ENCODE results near the gene ASB1.
"Not testable (repeated sequence)": the region's sequence is repeated elsewhere in the genome, so short reads cannot be mapped to it uniquely, and the experiment has no call there.

Gene ASB1

GRCh38 chr2:238442257-238442656 lies 15.5 kb downstream of the ASB1 start:
- DNase-seq (ENCODE audit: low read depth, low spot score), result not testable (repeated sequence)

- no peak for DNase-seq (ENCODE audit: low read depth, low spot score)
Measured at GRCh38 chr2:238444242-238444641, 17.5 kb downstream of the ASB1 start.

GRCh38 chr2:238445409-238446190 lies 18.9 kb downstream of the ASB1 start:
- DNase-seq (ENCODE audit: low read depth, low spot score), result no peak

GRCh38 chr2:238446371-238446770 lies 19.6 kb downstream of the ASB1 start:
- DNase-seq (ENCODE audit: low read depth, low spot score), result no peak

GRCh38 chr2:238448031-238448955 lies 21.6 kb downstream of the ASB1 start:
- no peak for DNase-seq (ENCODE audit: low read depth, low spot score)

GRCh38 chr2:238449241-238449640 lies 22.5 kb downstream of the ASB1 start:
- no peak for DNase-seq (ENCODE audit: low read depth, low spot score)

GRCh38 chr2:238449909-238450417 lies 23.2 kb downstream of the ASB1 start:
- DNase-seq (ENCODE audit: low read depth, low spot score), result no peak

GRCh38 chr2:238450440-238450861 lies 23.7 kb downstream of the ASB1 start:
- DNase-seq (ENCODE audit: low read depth, low spot score), result no peak

- DNase-seq (ENCODE audit: low read depth, low spot score), result no peak
Measured at GRCh38 chr2:238453842-238454241, 27.1 kb downstream of the ASB1 start.

GRCh38 chr2:238456449-238456848 lies 29.7 kb downstream of the ASB1 start:
- DNase-seq (ENCODE audit: low read depth, low spot score), result no peak

- no peak for DNase-seq (ENCODE audit: low read depth, low spot score)
Measured at GRCh38 chr2:238456970-238457926, 30.5 kb downstream of the ASB1 start.

- no peak for DNase-seq (ENCODE audit: low read depth, low spot score)
Measured at GRCh38 chr2:238457927-238458324, 31.2 kb downstream of the ASB1 start.

- no peak for DNase-seq (ENCODE audit: low read depth, low spot score)
Measured at GRCh38 chr2:238458651-238459050, 31.9 kb downstream of the ASB1 start.

GRCh38 chr2:238459081-238459629 lies 32.4 kb downstream of the ASB1 start:
- no peak for DNase-seq (ENCODE audit: low read depth, low spot score)

- DNase-seq (ENCODE audit: low read depth, low spot score), result no peak
Measured at GRCh38 chr2:238461051-238461450, 34.3 kb downstream of the ASB1 start.

- DNase-seq (ENCODE audit: low read depth, low spot score), result no peak
Measured at GRCh38 chr2:238461491-238461890, 34.8 kb downstream of the ASB1 start.

GRCh38 chr2:238461916-238462315 lies 35.2 kb downstream of the ASB1 start:
- no peak for DNase-seq (ENCODE audit: low read depth, low spot score)

- no peak for DNase-seq (ENCODE audit: low read depth, low spot score)
Measured at GRCh38 chr2:238462782-238463396, 36.2 kb downstream of the ASB1 start.

GRCh38 chr2:238464389-238464788 lies 37.7 kb downstream of the ASB1 start:
- no peak for DNase-seq (ENCODE audit: low read depth, low spot score)

GRCh38 chr2:238465487-238466242 lies 38.9 kb downstream of the ASB1 start:
- DNase-seq (ENCODE audit: low read depth, low spot score), result no peak
